ENCODE measurements around the gene ASB15.

ASB15 gene

GRCh38 chr7:123615344-123615743, 13.7 kb downstream of the ASB15 start:
- H3K27ac ChIP-seq (ENCODE audit: insufficient read depth, low read depth, low read length, poor library complexity, severe bottlenecking), result no peak overlapping the region
- no peaks in the 10 kb centered on the region for H3K36me3 ChIP-seq (ENCODE audit: control insufficient read depth, insufficient read depth, low read length)
- H3K27me3 ChIP-seq (ENCODE audit: control insufficient read depth, insufficient read depth, low read length, poor library complexity, severe bottlenecking), result no peaks in the 10 kb centered on the region
- H3K4me3 ChIP-seq (ENCODE audit: insufficient read depth, low read depth, low read length), result no peak overlapping the region
- H3K9me3 ChIP-seq (ENCODE audit: control insufficient read depth, low read length), result no peaks in the 10 kb centered on the region
- peaks cover 7% of the 10 kb centered on the region for H3K4me1 ChIP-seq (ENCODE audit: control insufficient read depth, insufficient read depth, low read length)
- WGBS, 2 experiments, result 91 to 93% methylated on average over 1 of the region's 2 CpGs

- H3K4me3 ChIP-seq (ENCODE audit: insufficient read depth, low read depth, low read length), result no peak overlapping the region
- H3K27me3 ChIP-seq (ENCODE audit: control insufficient read depth, insufficient read depth, low read length, poor library complexity, severe bottlenecking), result no peaks in the 10 kb centered on the region
- no peak overlapping the region for H3K27ac ChIP-seq (ENCODE audit: insufficient read depth, low read depth, low read length, poor library complexity, severe bottlenecking)
- H3K4me1 ChIP-seq (ENCODE audit: control insufficient read depth, insufficient read depth, low read length), result peaks cover 7% of the 10 kb centered on the region
- no peaks in the 10 kb centered on the region for H3K9me3 ChIP-seq (ENCODE audit: control insufficient read depth, low read length)
- H3K36me3 ChIP-seq (ENCODE audit: control insufficient read depth, insufficient read depth, low read length), result no peaks in the 10 kb centered on the region
These were observed 14.6 kb downstream of the ASB15 start for GRCh38 chr7:123616223-123616622.

- 94 to 95% methylated on average over 3 to 4 of the region's 4 CpGs for WGBS, 2 experiments
- Histone ChIP-seq H3K9me3 (ENCODE audit: control insufficient read depth, low read length) (no peaks in the 10 kb centered on the region), H3K36me3 (ENCODE audit: control insufficient read depth, insufficient read depth, low read length) (no peaks in the 10 kb centered on the region), H3K4me1 (ENCODE audit: control insufficient read depth, insufficient read depth, low read length) (no peaks in the 10 kb centered on the region), H3K27me3 (ENCODE audit: control insufficient read depth, insufficient read depth, low read length, poor library complexity, severe bottlenecking) (no peaks in the 10 kb centered on the region), H3K4me3 (ENCODE audit: insufficient read depth, low read depth, low read length) (no peak overlapping the region), H3K27ac (ENCODE audit: insufficient read depth, low read depth, low read length, poor library complexity, severe bottlenecking) (no peak overlapping the region)
These were observed 20.1 kb downstream of the ASB15 start for GRCh38 chr7:123621707-123622106.

GRCh38 chr7:123622660-123623386, 21.2 kb downstream of the ASB15 start:
- WGBS, 2 experiments, result 92 to 93% methylated on average over 6 of the region's 6 CpGs
- H3K27me3 ChIP-seq (ENCODE audit: control insufficient read depth, insufficient read depth, low read length, poor library complexity, severe bottlenecking), result no peaks in the 10 kb centered on the region
- H3K27ac ChIP-seq (ENCODE audit: insufficient read depth, low read depth, low read length, poor library complexity, severe bottlenecking), result no peak overlapping the region
- H3K4me3 ChIP-seq (ENCODE audit: insufficient read depth, low read depth, low read length), result no peak overlapping the region
- H3K4me1 ChIP-seq (ENCODE audit: control insufficient read depth, insufficient read depth, low read length), result no peaks in the 10 kb centered on the region
- no peaks in the 10 kb centered on the region for H3K36me3 ChIP-seq (ENCODE audit: control insufficient read depth, insufficient read depth, low read length)
- H3K9me3 ChIP-seq (ENCODE audit: control insufficient read depth, low read length), result no peaks in the 10 kb centered on the region

GRCh38 chr7:123624527-123625183, 23.0 kb downstream of the ASB15 start:
- no peaks in the 10 kb centered on the region for H3K36me3 ChIP-seq (ENCODE audit: control insufficient read depth, insufficient read depth, low read length)
- WGBS, 2 experiments, result 77 to 79% methylated on average over 12 of the region's 12 CpGs
- no peaks in the 10 kb centered on the region for H3K27me3 ChIP-seq (ENCODE audit: control insufficient read depth, insufficient read depth, low read length, poor library complexity, severe bottlenecking)
- no peak overlapping the region for H3K4me3 ChIP-seq (ENCODE audit: insufficient read depth, low read depth, low read length)
- H3K27ac ChIP-seq (ENCODE audit: insufficient read depth, low read depth, low read length, poor library complexity, severe bottlenecking), result no peak overlapping the region
- H3K4me1 ChIP-seq (ENCODE audit: control insufficient read depth, insufficient read depth, low read length), result no peaks in the 10 kb centered on the region
- H3K9me3 ChIP-seq (ENCODE audit: control insufficient read depth, low read length), result no peaks in the 10 kb centered on the region

GRCh38 chr7:123625254-123625653, 23.6 kb downstream of the ASB15 start:
- H3K27ac ChIP-seq (ENCODE audit: insufficient read depth, low read depth, low read length, poor library complexity, severe bottlenecking), result no peak overlapping the region
- H3K4me3 ChIP-seq (ENCODE audit: insufficient read depth, low read depth, low read length), result no peak overlapping the region
- no peaks in the 10 kb centered on the region for H3K9me3 ChIP-seq (ENCODE audit: control insufficient read depth, low read length)
- H3K36me3 ChIP-seq (ENCODE audit: control insufficient read depth, insufficient read depth, low read length), result no peaks in the 10 kb centered on the region
- 85 to 86% methylated on average over 2 of the region's 2 CpGs for WGBS, 2 experiments
- H3K27me3 ChIP-seq (ENCODE audit: control insufficient read depth, insufficient read depth, low read length, poor library complexity, severe bottlenecking), result no peaks in the 10 kb centered on the region
- H3K4me1 ChIP-seq (ENCODE audit: control insufficient read depth, insufficient read depth, low read length), result no peaks in the 10 kb centered on the region

GRCh38 chr7:123627851-123628250, 26.2 kb downstream of the ASB15 start:
- WGBS, 2 experiments, result 92 to 94% methylated on average over 2 of the region's 2 CpGs

GRCh38 chr7:123628829-123629228, 27.2 kb downstream of the ASB15 start:
- Histone ChIP-seq H3K27me3 (ENCODE audit: control insufficient read depth, insufficient read depth, low read length, poor library complexity, severe bottlenecking) (no peaks in the 10 kb centered on the region), H3K4me3 (ENCODE audit: insufficient read depth, low read depth, low read length) (no peak overlapping the region), H3K4me1 (ENCODE audit: control insufficient read depth, insufficient read depth, low read length) (no peaks in the 10 kb centered on the region), H3K36me3 (ENCODE audit: control insufficient read depth, insufficient read depth, low read length) (no peaks in the 10 kb centered on the region), H3K27ac (ENCODE audit: insufficient read depth, low read depth, low read length, poor library complexity, severe bottlenecking) (no peak overlapping the region), H3K9me3 (ENCODE audit: control insufficient read depth, low read length) (no peaks in the 10 kb centered on the region)
- 95% methylated on average over 5 of the region's 5 CpGs for WGBS, 2 experiments

More at GRCh38 chr7:123627851-123628250, 26.2 kb downstream of the ASB15 start:
- Histone ChIP-seq H3K9me3 (ENCODE audit: control insufficient read depth, low read length) (no peaks in the 10 kb centered on the region), H3K36me3 (ENCODE audit: control insufficient read depth, insufficient read depth, low read length) (no peaks in the 10 kb centered on the region), H3K4me1 (ENCODE audit: control insufficient read depth, insufficient read depth, low read length) (no peaks in the 10 kb centered on the region), H3K27me3 (ENCODE audit: control insufficient read depth, insufficient read depth, low read length, poor library complexity, severe bottlenecking) (no peaks in the 10 kb centered on the region), H3K27ac (ENCODE audit: insufficient read depth, low read depth, low read length, poor library complexity, severe bottlenecking) (no peak overlapping the region), H3K4me3 (ENCODE audit: insufficient read depth, low read depth, low read length) (no peak overlapping the region)

- no peaks in the 10 kb centered on the region for H3K4me1 ChIP-seq (ENCODE audit: control insufficient read depth, insufficient read depth, low read length)
- H3K36me3 ChIP-seq (ENCODE audit: control insufficient read depth, insufficient read depth, low read length), result no peaks in the 10 kb centered on the region
- H3K27me3 ChIP-seq (ENCODE audit: control insufficient read depth, insufficient read depth, low read length, poor library complexity, severe bottlenecking), result no peaks in the 10 kb centered on the region
- WGBS, 2 experiments, result 100% methylated on average over 1 of the region's 1 CpG; no CpG with 5 or more reads in 1 of the 2 experiments
- no peak overlapping the region for H3K27ac ChIP-seq (ENCODE audit: insufficient read depth, low read depth, low read length, poor library complexity, severe bottlenecking)
- H3K4me3 ChIP-seq (ENCODE audit: insufficient read depth, low read depth, low read length), result no peak overlapping the region
- no peaks in the 10 kb centered on the region for H3K9me3 ChIP-seq (ENCODE audit: control insufficient read depth, low read length)
These were observed 27.7 kb downstream of the ASB15 start for GRCh38 chr7:123629281-123629680.

GRCh38 chr7:123632808-123633207, 31.2 kb downstream of the ASB15 start:
- Histone ChIP-seq H3K36me3 (ENCODE audit: control insufficient read depth, insufficient read depth, low read length) (no peaks in the 10 kb centered on the region), H3K27ac (ENCODE audit: insufficient read depth, low read depth, low read length, poor library complexity, severe bottlenecking) (no peak overlapping the region), H3K27me3 (ENCODE audit: control insufficient read depth, insufficient read depth, low read length, poor library complexity, severe bottlenecking) (no peaks in the 10 kb centered on the region), H3K4me1 (ENCODE audit: control insufficient read depth, insufficient read depth, low read length) (peaks cover 10% of the 10 kb centered on the region), H3K4me3 (ENCODE audit: insufficient read depth, low read depth, low read length) (no peak overlapping the region), H3K9me3 (ENCODE audit: control insufficient read depth, low read length) (no peaks in the 10 kb centered on the region)
- 89 to 94% methylated on average over 2 of the region's 2 CpGs for WGBS, 2 experiments
